B cell (primary cell): ENCODE measurements around the gene CYREN. TPM values are rescaled to one million over a fixed set of nuclear protein-coding genes. Genes with fewer than 3 reads are reported as not detected.

Experiments
- ATAC-seq: fragments of 200-7000 bp; cut with Tn5 transposase; one replicate; pipeline ENCODE4 v1.10.0; 2021; ENCODE audit warnings: low read depth, mild to moderate bottlenecking, moderate number of reproducible peaks, moderate library complexity
- CTCF ChIA-PET: fragments of 350-600 bp; sonication (Branson Sonifier 250); formaldehyde crosslinking; loops from one replicate; lab custom pipeline; 2021; ENCODE audit warnings: antibody characterized with exemption, inconsistent platforms; lab: Charles Lee
- POLR2A ChIA-PET: fragments of 350-600 bp; sonication (Branson Sonifier 250); formaldehyde crosslinking; loops from one replicate; lab custom pipeline; 2021; ENCODE audit warnings: antibody characterized with exemption; lab: Charles Lee
- DNase-seq: peaks from one replicate; pipeline ENCODE4 v3.0.0; 2013
- H2AFZ ChIP-seq: 2 replicates; pipeline ENCODE4 v1.6.1; 2012; ENCODE audit warnings: mild to moderate bottlenecking, low read depth, low read length; ENCODE audit not compliant: insufficient read depth, poor library complexity, severe bottlenecking
- H3K27ac ChIP-seq, 2 donors: 1 replicate in 1 of 2; 2 replicates in 1 of 2; pipeline ENCODE4 v1.5.1; 2012 to 2013; ENCODE audit warnings: low read length in 2 of 2, mild to moderate bottlenecking in 2 of 2, moderate library complexity in 1 of 2
- H3K27me3 ChIP-seq, 4 experiments: fragments of 200-600 bp in 1 of 4; sonication (generic) in 1 of 4; replicated peaks in 1 of 4; 1 replicate in 2 of 4; 2 replicates in 2 of 4; pipeline versions ENCODE4 v1.6.1 to v1.7.0; 2013 to 2016; ENCODE audit warnings: low read length in 3 of 4, mild to moderate bottlenecking in 2 of 4, mixed read lengths in 1 of 4, moderate library complexity in 1 of 4; ENCODE audit not compliant: insufficient read depth in 4 of 4, control insufficient read depth in 3 of 4; ENCODE audit errors: control extremely low read depth in 1 of 4
- H3K36me3 ChIP-seq, 2 experiments: replicated peaks in 1 of 2; 1 replicate in 1 of 2; 2 replicates in 1 of 2; pipeline versions ENCODE4 v1.6.1 to v1.7.1; 2013; ENCODE audit warnings: low read length in 1 of 2; ENCODE audit not compliant: insufficient read depth in 2 of 2, control insufficient read depth in 1 of 2; ENCODE audit errors: control extremely low read depth in 1 of 2, extremely low read depth in 1 of 2
- H3K4me1 ChIP-seq, 2 donors: fragments of 200-600 bp in 1 of 2; sonication (generic) in 1 of 2; 1 replicate in 1 of 2; 2 replicates in 1 of 2; pipeline versions ENCODE4 v1.5.1 to v1.6.1; 2013 to 2017; ENCODE audit warnings: low read length in 2 of 2; ENCODE audit not compliant: control insufficient read depth in 2 of 2, insufficient read depth in 2 of 2
- H3K4me2 ChIP-seq: replicated peaks from 2 replicates; pipeline ENCODE3; 2012; ENCODE audit warnings: mild to moderate bottlenecking, low read depth, low read length; ENCODE audit not compliant: poor library complexity, severe bottlenecking
- H3K4me3 ChIP-seq, 5 experiments: fragments of 200-600 bp in 1 of 5; sonication (generic) in 1 of 5; 1 replicate in 3 of 5; 2 replicates in 2 of 5; pipeline versions ENCODE4 v1.5.1 to v1.7.0; 2011 to 2016; ENCODE audit warnings: low read length in 4 of 5, mild to moderate bottlenecking in 4 of 5, low read depth in 2 of 5, control low read depth in 1 of 5, moderate library complexity in 1 of 5; ENCODE audit not compliant: insufficient read depth in 1 of 5; ENCODE audit errors: control extremely low read depth in 1 of 5, extremely low read depth in 1 of 5
- H3K79me2 ChIP-seq: fragments of 200-600 bp; sonication (generic); one replicate; pipeline ENCODE4 v1.6.0; 2016; ENCODE audit warnings: low read length; ENCODE audit not compliant: control insufficient read depth, insufficient read depth
- H3K9ac ChIP-seq: fragments of 200-600 bp; sonication (generic); 2 replicates; pipeline ENCODE4 v1.6.1; 2017; ENCODE audit warnings: mild to moderate bottlenecking, low read length, moderate library complexity
- H3K9me3 ChIP-seq, 3 donors: one replicate each; pipeline versions ENCODE4 v1.6.1 to v1.7.1; 2013; ENCODE audit warnings: low read length in 2 of 3; ENCODE audit not compliant: control insufficient read depth in 2 of 3, insufficient read depth in 1 of 3; ENCODE audit errors: control extremely low read depth in 1 of 3
- H4K20me1 ChIP-seq: 2 replicates; pipeline ENCODE4 v1.6.0; 2012; ENCODE audit warnings: mild to moderate bottlenecking, low read length; ENCODE audit not compliant: insufficient read depth, control insufficient read depth, poor library complexity, severe bottlenecking
- H3K27ac Mint-ChIP-seq: one replicate; pipeline ENCODE4 v1.8.0; 2021; ENCODE audit warnings: mixed read lengths
- H3K27me3 Mint-ChIP-seq: one replicate; pipeline ENCODE4 v1.8.0; 2021; ENCODE audit warnings: mixed read lengths
- H3K4me1 Mint-ChIP-seq: one replicate; pipeline ENCODE4 v1.8.0; 2021; ENCODE audit warnings: mixed read lengths
- H3K4me3 Mint-ChIP-seq: one replicate; pipeline ENCODE4 v1.8.0; 2021; ENCODE audit warnings: mixed read lengths
- H3K9me3 Mint-ChIP-seq: one replicate; pipeline ENCODE4 v1.8.0; 2022; ENCODE audit warnings: mixed read lengths; ENCODE audit not compliant: insufficient read depth
- CTCF ChIP-seq: fragments of 200-600 bp; IDR thresholded peaks from one replicate; pipeline ENCODE4 v1.8.0; 2022; ENCODE audit warnings: antibody characterized with exemption, mild to moderate bottlenecking
- EZH2 ChIP-seq: IDR thresholded peaks from 2 replicates; pipeline ENCODE4 v1.6.1; 2012; ENCODE audit warnings: borderline replicate concordance, low read depth, mild to moderate bottlenecking, moderate library complexity, low read length; ENCODE audit not compliant: insufficient read depth, poor library complexity, severe bottlenecking
- WGBS: methylation state at CpG from one replicate; pipeline ENCODE4 v1.1.5; 2013; ENCODE audit warnings: missing lambda C conversion rate; ENCODE audit not compliant: insufficient coverage; 5-methylcytosine and 5-hydroxymethylcytosine counted together
- intact Hi-C: fragments of 100-400 bp; cut with micrococcal nuclease; formaldehyde crosslinking; loops from one replicate; pipeline ENCODE4 v1.10.0; 2022
- polyA plus RNA-seq: library from polyadenylated mRNA; depleted of rRNA; stranded (reverse); fragments of >200 nt; gene quantifications from 2 replicates; pipeline ENCODE4 v1.2.3, GENCODE V29; 2012
- total RNA-seq, 2 donors: library from RNA; stranded (reverse); fragments of 120-200 nt in 1 of 2; gene quantifications; 1 replicate in 1 of 2; 2 replicates in 1 of 2; pipeline versions ENCODE4 v1.2.3 to v1.2.4, GENCODE V29; 2013 to 2022

Gene CYREN
- total and polyA plus RNA-seq, 2 donors (not counting 1 experiment from before 2014, with no cell fraction given) = 19.2 to 54.6 TPM

- no peaks in the 10 kb centered on the region for H3K27me3 ChIP-seq
- DNase-seq = no peak
- TF ChIP-seq CTCF (no peak), EZH2 (no peak)
- peaks cover 12% of the 10 kb centered on the region for H3K79me2 ChIP-seq
- ChIA-PET POLR2A (interaction anchor here (1.1 to 3.8 kb wide), 4 partner anchors 8 to 401 kb away, joined by 3 to 38 read pairs (median 27); partner anchors contain the start of genes AGBL3 and TMEM140), CTCF (interaction anchor here (0.9 to 8.1 kb wide), 9 partner anchors 9 to 535 kb away, joined by 3 to 80 read pairs (median 18); partner anchors contain the start of genes AGBL3, BPGM and TMEM140)
- peak overlapping the region in 1 of 2 donors; percentile 97 for H3K27ac ChIP-seq
- peaks cover 22 to 42% of the 10 kb centered on the region in 2 donors for H3K4me1 ChIP-seq
- peaks cover 10% of the 10 kb centered on the region for H4K20me1 ChIP-seq
- peak overlapping the region; percentile 81 for H3K4me2 ChIP-seq
- no peak overlapping the region for H3K4me3 ChIP-seq
- peak overlapping the region; percentile 93 for H3K27ac Mint-ChIP-seq
- H3K9me3 ChIP-seq = no peaks in the 10 kb centered on the region
- H3K9ac ChIP-seq = peak overlapping the region; percentile 89
- 93% methylated on average over 13 of the region's 13 CpGs for WGBS
- ATAC-seq = no peak
- H2AFZ ChIP-seq = no peak overlapping the region
- peaks cover 66% of the 10 kb centered on the region for H3K4me1 Mint-ChIP-seq
- H3K27me3 Mint-ChIP-seq = no peaks in the 10 kb centered on the region
- H3K36me3 ChIP-seq = peaks cover 0 to 47% of the 10 kb centered on the region in 2 experiments
- H3K4me3 Mint-ChIP-seq = peak overlapping the region; percentile 94
- H3K9me3 Mint-ChIP-seq = no peaks in the 10 kb centered on the region
- intact Hi-C loops = no loop called here
Measured at GRCh38 chr7:135168489-135169140, 1.9 kb downstream of the CYREN start.

GRCh38 chr7:135168001-135168400 is 2.5 kb downstream of the CYREN start:
- ATAC-seq = no peak
- DNase-seq = peak; percentile 40
- Histone ChIP-seq H3K4me1 (peaks cover 22 to 42% of the 10 kb centered on the region in 2 donors), H3K79me2 (peaks cover 12% of the 10 kb centered on the region), H3K36me3 (peaks cover 0 to 50% of the 10 kb centered on the region in 2 experiments), H3K9ac (no peak overlapping the region), H3K27me3 (no peaks in the 10 kb centered on the region), H3K9me3 (no peaks in the 10 kb centered on the region), H3K4me3 (no peak overlapping the region), H4K20me1 (peaks cover 10% of the 10 kb centered on the region), H3K4me2 (no peak overlapping the region), H2AFZ (no peak overlapping the region), H3K27ac (peak overlapping the region in 1 of 2 donors; percentile 7)
- peak overlapping the region; percentile 94 for H3K4me3 Mint-ChIP-seq
- 40% methylated on average over 2 of the region's 9 CpGs for WGBS
- ChIA-PET CTCF (interaction anchor here (0.5 to 8.1 kb wide), 5 partner anchors 20 to 487 kb away, joined by 3 to 80 read pairs (median 20); partner anchors contain the start of genes AGBL3 and TMEM140), POLR2A (interaction anchor here (1.1 to 3.8 kb wide), 2 partner anchors 20 to 401 kb away, joined by 3 to 32 read pairs; partner anchors contain the start of gene TMEM140)
- TF ChIP-seq EZH2 (no peak), CTCF (no peak)
- H3K4me1 Mint-ChIP-seq = peaks cover 66% of the 10 kb centered on the region
- H3K9me3 Mint-ChIP-seq = no peaks in the 10 kb centered on the region
- intact Hi-C loops = no loop called here
- no peaks in the 10 kb centered on the region for H3K27me3 Mint-ChIP-seq
- H3K27ac Mint-ChIP-seq = peak overlapping the region; percentile 93
